LNCAP (cell line): ENCODE data around the gene MYH1.

Experiments
- TF ChIP-seq, protein P1 (sequence below): fragments of 450-650 bp; IDR thresholded peaks from 2 replicates; pipeline ENCODE4 v1.5.1; 2017; ENCODE audit warnings: mild to moderate bottlenecking

Gene MYH1

DNA sequence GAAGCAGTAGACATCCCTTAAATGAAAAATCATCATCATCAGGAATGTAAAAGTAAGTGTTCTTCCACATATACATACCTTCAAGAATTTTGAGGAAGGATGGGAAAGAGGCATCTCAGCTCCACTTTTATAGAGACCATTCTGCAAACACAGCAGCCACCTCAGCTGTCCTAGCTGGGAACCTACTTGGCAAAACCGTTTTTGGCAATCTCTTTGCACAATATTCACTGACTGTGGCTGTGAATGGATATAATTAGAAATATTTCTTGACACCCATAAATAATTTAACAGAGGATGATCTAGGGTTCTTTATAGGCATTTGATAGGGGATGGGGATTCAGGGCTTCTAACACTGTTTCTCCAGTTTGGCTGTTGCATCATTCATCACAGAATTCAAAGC, 48.9 kb downstream of the MYH1 start, which contains the start of gene MYH4:
TSS of gene MYH4 (minus strand) at position 101 of the 400 bp plus-strand sequence. CDS start 2,814 bp downstream, outside the sequence.
- TF ChIP-seq, protein P1, sequence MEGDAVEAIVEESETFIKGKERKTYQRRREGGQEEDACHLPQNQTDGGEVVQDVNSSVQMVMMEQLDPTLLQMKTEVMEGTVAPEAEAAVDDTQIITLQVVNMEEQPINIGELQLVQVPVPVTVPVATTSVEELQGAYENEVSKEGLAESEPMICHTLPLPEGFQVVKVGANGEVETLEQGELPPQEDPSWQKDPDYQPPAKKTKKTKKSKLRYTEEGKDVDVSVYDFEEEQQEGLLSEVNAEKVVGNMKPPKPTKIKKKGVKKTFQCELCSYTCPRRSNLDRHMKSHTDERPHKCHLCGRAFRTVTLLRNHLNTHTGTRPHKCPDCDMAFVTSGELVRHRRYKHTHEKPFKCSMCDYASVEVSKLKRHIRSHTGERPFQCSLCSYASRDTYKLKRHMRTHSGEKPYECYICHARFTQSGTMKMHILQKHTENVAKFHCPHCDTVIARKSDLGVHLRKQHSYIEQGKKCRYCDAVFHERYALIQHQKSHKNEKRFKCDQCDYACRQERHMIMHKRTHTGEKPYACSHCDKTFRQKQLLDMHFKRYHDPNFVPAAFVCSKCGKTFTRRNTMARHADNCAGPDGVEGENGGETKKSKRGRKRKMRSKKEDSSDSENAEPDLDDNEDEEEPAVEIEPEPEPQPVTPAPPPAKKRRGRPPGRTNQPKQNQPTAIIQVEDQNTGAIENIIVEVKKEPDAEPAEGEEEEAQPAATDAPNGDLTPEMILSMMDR, result no peak

DNA sequence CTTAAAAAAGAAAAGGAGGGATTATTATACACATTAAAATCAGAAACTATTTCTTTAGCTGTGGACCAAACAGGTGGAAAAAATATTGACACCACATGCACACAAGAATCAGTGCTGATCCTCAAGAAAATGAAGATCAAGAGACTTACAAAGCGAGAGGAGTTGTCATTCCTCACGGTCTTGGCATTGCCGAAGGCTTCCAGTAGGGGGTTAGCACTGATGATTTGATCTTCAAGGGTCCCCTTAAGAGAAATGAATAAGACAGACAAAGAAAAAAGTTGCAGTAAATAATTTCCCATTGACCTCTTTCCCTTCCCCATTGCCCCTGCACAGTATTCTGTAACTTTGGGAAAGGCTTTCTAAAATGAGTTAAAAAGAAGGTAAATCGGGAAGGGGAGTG, 54.9 kb downstream of the MYH1 start:
- TF ChIP-seq, protein P1, result no peak

DNA sequence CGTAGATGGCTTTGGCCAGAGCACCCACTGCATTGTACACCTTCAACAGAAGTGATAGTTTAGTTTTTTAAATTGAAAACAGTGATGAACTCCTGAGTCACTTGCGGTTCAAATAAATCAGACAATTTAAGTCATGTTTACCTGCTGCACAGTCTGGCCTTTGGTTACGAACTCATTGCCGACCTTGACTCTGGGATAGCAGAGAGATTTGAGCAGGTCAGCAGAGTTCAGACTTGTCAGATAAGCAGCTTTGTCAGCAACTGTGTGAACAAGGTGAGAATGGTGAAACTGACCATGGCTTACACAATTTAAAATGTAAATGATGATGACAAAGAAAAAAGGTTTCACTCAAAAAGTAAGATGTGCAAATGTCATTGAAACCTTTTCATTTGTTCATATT, 58.3 kb downstream of the MYH1 start:
- TF ChIP-seq, protein P1, result no peak

DNA sequence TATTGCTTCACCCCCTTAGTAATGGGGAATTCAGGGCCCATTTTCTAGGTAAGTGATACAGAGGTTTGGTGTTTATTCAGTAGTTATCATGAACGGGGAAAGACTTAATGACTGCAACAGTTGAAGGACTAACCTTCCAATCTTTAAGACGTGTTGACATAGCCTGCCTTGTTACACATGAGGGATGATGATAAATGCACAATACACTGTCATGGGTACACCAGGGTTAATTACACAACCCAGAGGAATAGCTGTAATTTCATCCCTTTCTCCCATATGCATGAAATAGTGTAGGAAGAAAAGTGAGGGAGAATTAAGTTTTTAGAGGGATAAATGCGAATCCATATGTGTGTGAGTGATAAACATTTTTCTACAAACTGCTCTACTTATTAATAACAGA, 59.6 kb downstream of the MYH1 start:
- TF ChIP-seq, protein P1, result no peak

DNA sequence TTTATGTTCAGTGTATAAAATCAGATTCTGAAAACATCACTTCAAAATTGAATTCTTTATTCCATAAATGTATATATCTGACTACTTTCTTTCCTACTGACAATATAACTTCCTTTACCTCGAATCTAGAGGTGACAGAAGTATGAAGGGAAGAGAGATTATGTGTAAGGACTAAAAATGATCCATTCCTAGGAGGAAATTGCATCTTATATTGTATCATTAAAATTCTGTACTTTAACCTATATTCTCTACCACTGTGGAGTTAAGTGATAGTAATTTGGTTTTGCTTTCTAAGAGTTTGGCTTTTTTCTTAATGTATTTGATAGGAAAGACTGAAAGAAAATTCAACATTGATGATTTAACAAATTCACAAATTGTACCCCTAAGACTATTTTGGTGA, 60.4 kb downstream of the MYH1 start:
- TF ChIP-seq, protein P1, result no peak

DNA sequence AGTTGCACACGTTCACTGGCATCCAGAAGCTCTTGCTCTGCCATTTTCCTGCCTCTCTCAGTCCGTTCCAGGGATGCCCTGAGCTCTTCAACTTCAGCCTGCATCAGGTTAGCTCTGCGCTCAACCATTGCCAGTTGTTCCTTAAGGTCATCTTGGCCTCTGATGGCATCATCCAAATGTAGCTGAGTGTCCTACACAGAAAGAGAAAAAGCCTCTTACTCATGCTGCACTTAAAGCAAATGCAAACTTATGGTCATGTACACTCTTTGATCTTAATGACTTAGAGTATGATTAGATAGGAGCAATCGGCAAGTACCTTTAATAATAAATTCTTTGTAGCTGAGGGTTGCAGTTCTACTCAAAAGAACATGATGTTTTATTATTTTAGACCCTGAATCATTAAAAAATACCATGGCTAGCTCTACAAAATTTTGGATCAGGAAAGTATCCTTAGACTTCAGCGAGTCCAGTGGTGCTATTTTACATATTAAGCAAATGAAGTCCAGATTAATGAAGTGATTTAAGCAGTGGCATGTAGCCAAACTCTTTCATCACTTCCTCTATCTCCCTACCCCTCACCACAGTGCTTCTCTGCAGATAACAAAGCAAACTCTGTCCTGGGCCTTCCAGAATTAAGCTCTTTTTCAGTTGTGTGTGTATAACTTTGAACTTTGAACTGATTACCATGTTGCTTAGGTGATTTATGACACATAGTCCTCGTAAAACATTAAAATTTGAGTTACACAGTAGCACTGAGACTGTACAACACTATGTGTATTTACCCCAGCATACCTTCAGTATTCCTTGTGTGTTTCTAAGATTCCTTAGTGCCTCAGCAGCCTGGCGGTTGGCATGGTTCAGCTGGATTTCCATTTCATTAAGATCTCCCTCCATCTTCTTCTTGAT, 71.1 kb downstream of the MYH1 start:
- TF ChIP-seq, protein P1, result no peak
